SU-DHL-6 (cell line): Measurements from ENCODE around the gene RPS6KA2.

Source experiments
- EZH2phosphoT487 ChIP-seq: fragments of 200-600 bp; sonication (generic), shearing (Covaris generic); conservative IDR thresholded peaks from 2 replicates; pipeline ENCODE4 v1.6.1; 2018; ENCODE audit warnings: mild to moderate bottlenecking, antibody characterized with exemption, low read length, moderate library complexity, mixed read lengths
- TF ChIP-seq, protein P1 (sequence below): fragments of 200-600 bp; sonication (generic); IDR thresholded peaks from one replicate; pipeline ENCODE4 v1.5.1; 2017; ENCODE audit warnings: antibody characterized with exemption, mild to moderate bottlenecking, low read length, moderate library complexity; ENCODE audit not compliant: insufficient read depth, poor library complexity, severe bottlenecking

DNA sequence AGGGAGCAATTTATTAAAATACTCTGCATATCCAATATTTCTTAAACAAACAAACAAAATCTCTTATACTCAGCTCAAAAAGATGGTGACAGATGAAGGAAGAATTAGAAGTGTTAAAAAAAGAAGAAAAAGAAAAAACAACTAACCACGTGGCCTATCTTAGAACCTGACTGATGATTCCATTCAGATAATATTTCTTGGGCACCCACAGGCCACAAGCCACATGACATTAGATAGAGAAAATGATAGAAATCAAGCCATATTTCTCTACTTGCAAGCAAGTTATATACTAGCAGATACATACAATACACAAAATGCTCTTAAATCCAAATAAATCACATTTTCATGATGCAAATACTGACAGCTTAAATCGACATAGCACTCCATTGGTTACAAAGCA, 26.1 kb downstream of the RPS6KA2 start:
- TF ChIP-seq, protein P1, sequence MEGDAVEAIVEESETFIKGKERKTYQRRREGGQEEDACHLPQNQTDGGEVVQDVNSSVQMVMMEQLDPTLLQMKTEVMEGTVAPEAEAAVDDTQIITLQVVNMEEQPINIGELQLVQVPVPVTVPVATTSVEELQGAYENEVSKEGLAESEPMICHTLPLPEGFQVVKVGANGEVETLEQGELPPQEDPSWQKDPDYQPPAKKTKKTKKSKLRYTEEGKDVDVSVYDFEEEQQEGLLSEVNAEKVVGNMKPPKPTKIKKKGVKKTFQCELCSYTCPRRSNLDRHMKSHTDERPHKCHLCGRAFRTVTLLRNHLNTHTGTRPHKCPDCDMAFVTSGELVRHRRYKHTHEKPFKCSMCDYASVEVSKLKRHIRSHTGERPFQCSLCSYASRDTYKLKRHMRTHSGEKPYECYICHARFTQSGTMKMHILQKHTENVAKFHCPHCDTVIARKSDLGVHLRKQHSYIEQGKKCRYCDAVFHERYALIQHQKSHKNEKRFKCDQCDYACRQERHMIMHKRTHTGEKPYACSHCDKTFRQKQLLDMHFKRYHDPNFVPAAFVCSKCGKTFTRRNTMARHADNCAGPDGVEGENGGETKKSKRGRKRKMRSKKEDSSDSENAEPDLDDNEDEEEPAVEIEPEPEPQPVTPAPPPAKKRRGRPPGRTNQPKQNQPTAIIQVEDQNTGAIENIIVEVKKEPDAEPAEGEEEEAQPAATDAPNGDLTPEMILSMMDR = no peak
- no peak for TF ChIP-seq EZH2phosphoT487
